GM12878 (cell line): ENCODE data around the gene MAP1LC3A. TPM values are rescaled to one million over a fixed set of nuclear protein-coding genes. Genes with fewer than 3 reads are reported as not detected.

Source experiments
- ATAC-seq: fragments of 200-7000 bp; cut with Tn5 transposase; 3 replicates; pipeline ENCODE4 v1.9.1; 2020; ENCODE audit warnings: mild to moderate bottlenecking, moderate library complexity
- BruUV-seq: library from RNA; stranded (reverse); fragments of 400-500 nt; replicated peaks from 2 replicates; lab custom pipeline; 2021; lab: Mats Ljungman, UMichigan
- CTCF ChIA-PET: fragments of 300-600 bp; sonication (Branson Sonifier 250); formaldehyde crosslinking; extraction: SDS; loops from one replicate; lab custom pipeline; 2021; ENCODE audit warnings: inconsistent platforms; lab: Yijun Ruan, JAX
- POLR2A ChIA-PET: fragments of 350-600 bp; formaldehyde crosslinking; extraction: SDS; loops from one replicate; lab custom pipeline; 2021; ENCODE audit warnings: inconsistent platforms; lab: Charles Lee
- RAD21 ChIA-PET: fragments of 300-600 bp; sonication (Branson Sonifier 250); formaldehyde crosslinking; loops from one replicate; lab custom pipeline; 2023; ENCODE audit warnings: antibody characterized with exemption; ENCODE audit not compliant: unreplicated experiment; lab: Charles Lee
- SMC1A ChIA-PET: fragments of 300-600 bp; sonication (Branson Sonifier 250); formaldehyde crosslinking; loops from one replicate; lab custom pipeline; 2023; ENCODE audit not compliant: unreplicated experiment, uncharacterized antibody; lab: Charles Lee
- DNase-seq: peaks from one replicate; pipeline ENCODE4 v3.0.0-alpha.2; 2011; ENCODE audit warnings: low read depth, low spot score
- FAIRE-seq: peaks from 3 replicates; lab custom pipeline; 2011; peaks lifted over from hg19 to GRCh38; lab: Jason Lieb, UNC
- H2AFZ ChIP-seq: 2 replicates; pipeline ENCODE4 v1.6.0; 2011; ENCODE audit warnings: low read depth, low read length, control low read depth; ENCODE audit not compliant: control insufficient read depth
- H3K27ac ChIP-seq: 2 replicates; pipeline ENCODE4 v1.5.1; 2011; ENCODE audit warnings: control low read depth; ENCODE audit not compliant: control insufficient read depth, insufficient read depth
- H3K27me3 ChIP-seq, 2 experiments: replicated peaks in 1 of 2; 2 replicates each; pipeline versions ENCODE4 v1.6.0 to v1.6.1; 2011; ENCODE audit warnings: low read length in 1 of 2; ENCODE audit not compliant: control insufficient read depth in 2 of 2, insufficient read depth in 2 of 2
- H3K36me3 ChIP-seq, 2 experiments: 2 replicates each; pipeline ENCODE4 v1.5.1; 2011; ENCODE audit warnings: low read length in 1 of 2; ENCODE audit not compliant: control insufficient read depth in 2 of 2, insufficient read depth in 2 of 2
- H3K4me1 ChIP-seq: 2 replicates; pipeline ENCODE4 v1.6.1; 2011; ENCODE audit warnings: mild to moderate bottlenecking, low read length, moderate library complexity, mixed read lengths; ENCODE audit not compliant: control insufficient read depth, insufficient read depth
- H3K4me2 ChIP-seq: 2 replicates; pipeline ENCODE4 v1.6.0; 2011; ENCODE audit warnings: control low read depth; ENCODE audit not compliant: control insufficient read depth, insufficient read depth
- H3K4me3 ChIP-seq: fragments of 200-600 bp; sonication (generic); 2 replicates; pipeline ENCODE4 v1.5.1; 2016
- H3K79me2 ChIP-seq: 2 replicates; pipeline ENCODE4 v1.6.0; 2011; ENCODE audit warnings: low read length; ENCODE audit not compliant: control insufficient read depth, insufficient read depth
- H3K9ac ChIP-seq: 2 replicates; pipeline ENCODE4 v1.8.0; 2011; ENCODE audit warnings: low read length, control low read depth, mixed read lengths; ENCODE audit not compliant: control insufficient read depth, insufficient read depth
- H3K9me3 ChIP-seq: replicated peaks from 3 replicates; pipeline ENCODE4 v1.5.1; 2011; ENCODE audit warnings: mild to moderate bottlenecking, low read length; ENCODE audit not compliant: control insufficient read depth, insufficient read depth
- H4K20me1 ChIP-seq: 2 replicates; pipeline ENCODE4 v1.6.0; 2011; ENCODE audit not compliant: control insufficient read depth, insufficient read depth
- BMI1 ChIP-seq: fragments of 450-650 bp; IDR thresholded peaks from 2 replicates; pipeline ENCODE4 v1.6.1; 2016; ENCODE audit warnings: mild to moderate bottlenecking, moderate library complexity, borderline replicate concordance
- CHD2 ChIP-seq: IDR thresholded peaks from 2 replicates; pipeline ENCODE4 v1.6.1; 2011; ENCODE audit warnings: low read depth, low read length, improper control_type of control experiment, borderline replicate concordance
- EP300 ChIP-seq, 2 experiments: fragments of 150-350 bp in 1 of 2; IDR thresholded peaks; 2 replicates each; pipeline ENCODE4 v1.6.1; 2011 to 2012; ENCODE audit warnings: low read depth in 2 of 2, low read length in 2 of 2, borderline replicate concordance in 1 of 2, improper control_type of control experiment in 1 of 2, inconsistent platforms in 1 of 2; ENCODE audit not compliant: control insufficient read depth in 1 of 2
- ETV6 ChIP-seq, 2 experiments: fragments of 450-650 bp in 1 of 2; IDR thresholded peaks in 1 of 2; conservative IDR thresholded peaks in 1 of 2; 2 replicates each; pipeline ENCODE4 v1.6.1; 2014; ENCODE audit warnings: antibody characterized with exemption in 1 of 2, borderline replicate concordance in 1 of 2, low read depth in 1 of 2, mild to moderate bottlenecking in 1 of 2, moderate library complexity in 1 of 2
- HDAC2 ChIP-seq: fragments of 200-600 bp; sonication (generic); IDR thresholded peaks from 2 replicates; pipeline ENCODE4 v1.6.1; 2017
- MYB ChIP-seq: fragments of 150-350 bp; IDR thresholded peaks from 2 replicates; pipeline ENCODE4 v1.6.1; 2014; ENCODE audit warnings: mild to moderate bottlenecking, low read depth, low read length, borderline replicate concordance
- NFIC ChIP-seq: IDR thresholded peaks from 2 replicates; pipeline ENCODE4 v1.6.1; 2012; ENCODE audit warnings: low read depth, mild to moderate bottlenecking, inconsistent platforms, low read length, moderate library complexity
- NR2C1 ChIP-seq: fragments of 450-650 bp; IDR thresholded peaks from 2 replicates; pipeline ENCODE4 v1.6.1; 2017; ENCODE audit warnings: antibody characterized with exemption, mild to moderate bottlenecking, moderate library complexity
- NR2C2 ChIP-seq: IDR thresholded peaks from 2 replicates; pipeline ENCODE4 v1.6.1; 2011; ENCODE audit warnings: borderline replicate concordance, low read depth; ENCODE audit not compliant: control insufficient read depth, insufficient read length
- RCOR1 ChIP-seq: conservative IDR thresholded peaks from 2 replicates; pipeline ENCODE4 v1.6.1; 2012; ENCODE audit warnings: low read depth, low read length, improper control_type of control experiment
- RELA ChIP-seq: fragments of 450-650 bp; IDR thresholded peaks from 2 replicates; pipeline ENCODE4 v1.8.0; 2014; ENCODE audit warnings: borderline replicate concordance; ENCODE audit not compliant: partially characterized antibody
- RFX5 ChIP-seq: IDR thresholded peaks from 2 replicates; pipeline ENCODE4 v1.6.1; 2011; ENCODE audit warnings: low read depth, low read length, improper control_type of control experiment
- RUNX3 ChIP-seq: IDR thresholded peaks from 2 replicates; pipeline ENCODE4 v1.6.1; 2012; ENCODE audit warnings: low read length, inconsistent platforms
- SREBF2 ChIP-seq: IDR thresholded peaks from 2 replicates; pipeline ENCODE4 v1.6.1; 2012; ENCODE audit warnings: mild to moderate bottlenecking, low read length
- SUPT20H ChIP-seq: IDR thresholded peaks from 2 replicates; pipeline ENCODE4 v1.6.1; 2011; ENCODE audit warnings: low read depth, mild to moderate bottlenecking, low read length, moderate library complexity, borderline replicate concordance; ENCODE audit not compliant: control insufficient read depth
- TARDBP ChIP-seq: IDR thresholded peaks from 2 replicates; pipeline ENCODE4 v1.6.1; 2016; ENCODE audit warnings: borderline replicate concordance
- ZNF622 ChIP-seq: fragments of 450-650 bp; IDR thresholded peaks from 2 replicates; pipeline ENCODE4 v1.6.1; 2017; ENCODE audit warnings: mild to moderate bottlenecking, inconsistent platforms
- WGBS: methylation state at CpG from one replicate; pipeline ENCODE4 v1.1.6; 2016; ENCODE audit warnings: low lambda C conversion rate; ENCODE audit not compliant: insufficient replicate concordance, insufficient coverage; ENCODE audit errors: missing lambda C conversion rate; 5-methylcytosine and 5-hydroxymethylcytosine counted together
- in situ Hi-C: fragments of 300-500 bp; cut with MboI; formaldehyde crosslinking; loops from 9 replicates; pipeline ENCODE4 v1.14.3; 2018; ENCODE audit warnings: mixed read lengths
- intact Hi-C: fragments of 100-400 bp; cut with micrococcal nuclease; formaldehyde crosslinking; loops from one replicate; pipeline ENCODE4 v1.14.2; 2022; ENCODE audit not compliant: unreplicated experiment
- polyA plus RNA-seq, 11 experiments: library from polyadenylated mRNA; depleted of rRNA in 4 of 11; unstranded in 6 of 11; stranded (reverse) in 5 of 11; fragments of >200 nt; fragmentation: Nextera tagmentation in 4 of 11; fragmentation: Illumina TruSeq in 1 of 11; extraction: Ambion mirVana in 4 of 11; extraction: Trizol in 1 of 11; gene quantifications; 1 replicate in 1 of 11; 2 replicates in 10 of 11; pipeline versions ENCODE4 v1.2.1 to v1.2.3, GENCODE V29; 2011 to 2016; ENCODE audit warnings: inconsistent platforms in 2 of 11, missing spikeins in 2 of 11, low read depth in 1 of 11
- total RNA-seq, 4 experiments: library from RNA; depleted of rRNA in 3 of 4; stranded (reverse); fragments of >200 nt in 3 of 4; fragmentation: Illumina TruSeq in 1 of 4; extraction: Trizol in 1 of 4; gene quantifications; 2 replicates each; pipeline versions ENCODE4 v1.2.1 to v1.2.3, GENCODE V29; 2013 to 2021
- TF ChIP-seq, protein P1 (sequence below): IDR thresholded peaks from 2 replicates; pipeline ENCODE4 v1.6.1; 2011; ENCODE audit warnings: borderline replicate concordance, low read depth, mild to moderate bottlenecking, moderate library complexity, mixed read lengths, low read length; ENCODE audit not compliant: insufficient read depth; ENCODE audit errors: extremely low read length
- TF ChIP-seq, protein P2 (sequence below): fragments of 450-650 bp; IDR thresholded peaks from 2 replicates; pipeline ENCODE4 v1.6.1; 2016; ENCODE audit warnings: mild to moderate bottlenecking
- TF ChIP-seq, protein P3 (sequence below): fragments of 450-650 bp; IDR thresholded peaks from 2 replicates; pipeline ENCODE4 v1.6.1; 2016; ENCODE audit warnings: mild to moderate bottlenecking, moderate library complexity, borderline replicate concordance

The MAP1LC3A gene
- total and polyA plus RNA-seq, 10 of the 15 experiments (the other 5 are each of a cell fraction or from before 2014, with no cell fraction given) = 0.27 to 1.2 (median 0.39) TPM; not detected in 4

DNA sequence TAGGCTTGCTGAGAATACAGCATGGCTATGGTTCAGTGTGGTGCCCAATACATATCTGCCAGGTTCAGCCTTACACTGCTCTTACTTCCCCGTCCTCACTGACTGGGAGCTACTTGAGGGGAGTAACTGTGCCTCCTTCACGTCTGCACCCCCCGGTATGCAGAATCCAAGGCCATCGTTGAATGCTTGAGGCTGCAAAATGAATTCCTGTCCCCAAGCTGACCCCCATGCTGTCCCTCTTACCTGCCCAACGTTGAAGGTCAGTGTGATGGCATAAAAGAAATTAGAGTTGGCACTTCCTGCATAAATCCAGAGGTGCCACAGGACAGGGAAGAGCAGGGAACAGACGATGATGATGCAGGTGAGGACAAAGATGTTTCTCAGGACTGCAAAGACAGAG lies 16.3 kb downstream of the MAP1LC3A start:
- Histone ChIP-seq H3K9me3 (no peaks in the 10 kb centered on the region), H3K36me3 (peaks cover 2 to 18% of the 10 kb centered on the region in 2 experiments), H3K4me1 (peaks cover 3% of the 10 kb centered on the region), H2AFZ (no peak overlapping the region), H3K79me2 (no peaks in the 10 kb centered on the region), H3K27ac (no peak overlapping the region), H3K4me2 (no peak overlapping the region), H3K9ac (no peak overlapping the region), H3K4me3 (no peak overlapping the region), H3K27me3 (no peaks in the 10 kb centered on the region), H4K20me1 (no peaks in the 10 kb centered on the region)
- in situ Hi-C loops (no loop called here), intact Hi-C loops (no loop called here)
- DNase-seq = no peak
- no peak for ATAC-seq
- SMC1A ChIA-PET = no interaction called here
- no peak for FAIRE-seq
- BruUV-seq = no TSS peak
- POLR2A ChIA-PET = interaction anchor here (0.6 kb wide), 1 partner anchor 236 kb away, joined by 3 read pairs; no protein-coding TSS in a partner anchor
- WGBS = 90% methylated on average over 6 of the region's 6 CpGs
- CTCF ChIA-PET = no interaction called here
- TF ChIP-seq MYB (no peak), RFX5 (no peak), RCOR1 (no peak), HDAC2 (no peak), RELA (no peak), TARDBP (no peak), CHD2 (no peak), SUPT20H (no peak), NR2C1 (no peak), SREBF2 (no peak), EP300 (IDR thresholded peaks at IDR 0.05; ENCODE audit: borderline replicate concordance in 1 of 2, control insufficient read depth in 1 of 2, low read depth in 2 of 2, low read length in 2 of 2) (no peak), NFIC (no peak), ETV6 (conservative IDR thresholded peaks at IDR 0.05 in 1 of 2, IDR thresholded peaks at IDR 0.05 in 1 of 2; ENCODE audit: borderline replicate concordance in 1 of 2, low read depth in 1 of 2) (no peak), ZNF622 (no peak), NR2C2 (no peak), BMI1 (no peak), RUNX3 (no peak)
- TF ChIP-seq, protein P1, sequence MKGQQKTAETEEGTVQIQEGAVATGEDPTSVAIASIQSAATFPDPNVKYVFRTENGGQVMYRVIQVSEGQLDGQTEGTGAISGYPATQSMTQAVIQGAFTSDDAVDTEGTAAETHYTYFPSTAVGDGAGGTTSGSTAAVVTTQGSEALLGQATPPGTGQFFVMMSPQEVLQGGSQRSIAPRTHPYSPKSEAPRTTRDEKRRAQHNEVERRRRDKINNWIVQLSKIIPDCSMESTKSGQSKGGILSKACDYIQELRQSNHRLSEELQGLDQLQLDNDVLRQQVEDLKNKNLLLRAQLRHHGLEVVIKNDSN = no peak
- TF ChIP-seq, protein P2, sequence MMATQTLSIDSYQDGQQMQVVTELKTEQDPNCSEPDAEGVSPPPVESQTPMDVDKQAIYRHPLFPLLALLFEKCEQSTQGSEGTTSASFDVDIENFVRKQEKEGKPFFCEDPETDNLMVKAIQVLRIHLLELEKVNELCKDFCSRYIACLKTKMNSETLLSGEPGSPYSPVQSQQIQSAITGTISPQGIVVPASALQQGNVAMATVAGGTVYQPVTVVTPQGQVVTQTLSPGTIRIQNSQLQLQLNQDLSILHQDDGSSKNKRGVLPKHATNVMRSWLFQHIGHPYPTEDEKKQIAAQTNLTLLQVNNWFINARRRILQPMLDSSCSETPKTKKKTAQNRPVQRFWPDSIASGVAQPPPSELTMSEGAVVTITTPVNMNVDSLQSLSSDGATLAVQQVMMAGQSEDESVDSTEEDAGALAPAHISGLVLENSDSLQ = no peak
- TF ChIP-seq, protein P3, sequence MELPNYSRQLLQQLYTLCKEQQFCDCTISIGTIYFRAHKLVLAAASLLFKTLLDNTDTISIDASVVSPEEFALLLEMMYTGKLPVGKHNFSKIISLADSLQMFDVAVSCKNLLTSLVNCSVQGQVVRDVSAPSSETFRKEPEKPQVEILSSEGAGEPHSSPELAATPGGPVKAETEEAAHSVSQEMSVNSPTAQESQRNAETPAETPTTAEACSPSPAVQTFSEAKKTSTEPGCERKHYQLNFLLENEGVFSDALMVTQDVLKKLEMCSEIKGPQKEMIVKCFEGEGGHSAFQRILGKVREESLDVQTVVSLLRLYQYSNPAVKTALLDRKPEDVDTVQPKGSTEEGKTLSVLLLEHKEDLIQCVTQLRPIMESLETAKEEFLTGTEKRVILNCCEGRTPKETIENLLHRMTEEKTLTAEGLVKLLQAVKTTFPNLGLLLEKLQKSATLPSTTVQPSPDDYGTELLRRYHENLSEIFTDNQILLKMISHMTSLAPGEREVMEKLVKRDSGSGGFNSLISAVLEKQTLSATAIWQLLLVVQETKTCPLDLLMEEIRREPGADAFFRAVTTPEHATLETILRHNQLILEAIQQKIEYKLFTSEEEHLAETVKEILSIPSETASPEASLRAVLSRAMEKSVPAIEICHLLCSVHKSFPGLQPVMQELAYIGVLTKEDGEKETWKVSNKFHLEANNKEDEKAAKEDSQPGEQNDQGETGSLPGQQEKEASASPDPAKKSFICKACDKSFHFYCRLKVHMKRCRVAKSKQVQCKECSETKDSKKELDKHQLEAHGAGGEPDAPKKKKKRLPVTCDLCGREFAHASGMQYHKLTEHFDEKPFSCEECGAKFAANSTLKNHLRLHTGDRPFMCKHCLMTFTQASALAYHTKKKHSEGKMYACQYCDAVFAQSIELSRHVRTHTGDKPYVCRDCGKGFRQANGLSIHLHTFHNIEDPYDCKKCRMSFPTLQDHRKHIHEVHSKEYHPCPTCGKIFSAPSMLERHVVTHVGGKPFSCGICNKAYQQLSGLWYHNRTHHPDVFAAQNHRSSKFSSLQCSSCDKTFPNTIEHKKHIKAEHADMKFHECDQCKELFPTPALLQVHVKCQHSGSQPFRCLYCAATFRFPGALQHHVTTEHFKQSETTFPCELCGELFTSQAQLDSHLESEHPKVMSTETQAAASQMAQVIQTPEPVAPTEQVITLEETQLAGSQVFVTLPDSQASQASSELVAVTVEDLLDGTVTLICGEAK = no peak
- RAD21 ChIA-PET = no interaction called here
